Large intestine (tissue), 3 donors: Measurements from ENCODE around the gene INTS1. TPM values are rescaled to one million over a fixed set of nuclear protein-coding genes. Genes with fewer than 3 reads are reported as not detected.
"Not testable (repeated sequence)": the region's sequence is repeated elsewhere in the genome, so short reads cannot be mapped to it uniquely, and the experiment has no call there.

Experiments
- DNase-seq, 2 donors: peaks; one replicate each; pipeline versions ENCODE4 v3.0.0 to v3.0.0-alpha.2; 2013
- H3K27ac ChIP-seq: one replicate; pipeline ENCODE4 v1.5.1; 2013; ENCODE audit warnings: low read length
- H3K27me3 ChIP-seq: 2 replicates; pipeline ENCODE4 v1.6.1; 2013; ENCODE audit warnings: low read length; ENCODE audit not compliant: control insufficient read depth, insufficient read depth
- H3K36me3 ChIP-seq: 2 replicates; pipeline ENCODE4 v1.6.1; 2013; ENCODE audit warnings: low read length; ENCODE audit not compliant: control insufficient read depth, insufficient read depth
- H3K4me1 ChIP-seq: one replicate; pipeline ENCODE4 v1.6.1; 2013; ENCODE audit warnings: low read length; ENCODE audit not compliant: control insufficient read depth, insufficient read depth
- H3K4me3 ChIP-seq: one replicate; pipeline ENCODE4 v1.5.1; 2013; ENCODE audit warnings: low read length
- H3K9me3 ChIP-seq: one replicate; pipeline ENCODE4 v1.6.1; 2013; ENCODE audit warnings: mild to moderate bottlenecking, low read depth, low read length, moderate library complexity; ENCODE audit not compliant: control insufficient read depth
- WGBS: methylation state at CpG from one replicate; pipeline ENCODE4 v1.1.5; 2013; ENCODE audit warnings: low lambda C conversion rate; ENCODE audit not compliant: insufficient coverage; 5-methylcytosine and 5-hydroxymethylcytosine counted together
- polyA plus RNA-seq: library from polyadenylated mRNA; unstranded; fragments of 120-200 nt; gene quantifications from one replicate; pipeline ENCODE4 v1.2.1, GENCODE V29; 2013

The INTS1 gene
- polyA plus RNA-seq, 1 donor = 50.0 TPM

DNA sequence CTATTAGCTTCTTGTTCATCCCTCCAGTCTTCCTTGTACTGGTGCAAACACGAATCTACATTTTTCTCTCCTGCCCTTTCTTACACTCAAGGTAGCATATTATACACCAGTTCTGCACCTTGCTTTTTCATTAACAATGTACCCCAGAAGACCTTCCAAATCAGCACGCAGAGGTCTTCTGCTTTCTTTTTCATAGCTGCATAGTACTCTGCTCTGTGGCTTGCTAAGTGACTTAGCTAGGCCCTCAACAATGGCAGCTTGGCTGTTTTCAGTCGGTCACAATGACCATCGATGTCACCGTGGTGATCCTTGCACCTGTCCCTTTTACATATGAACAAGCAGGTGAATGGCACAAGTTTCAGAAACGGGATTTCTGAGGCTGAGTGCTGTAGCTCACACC is 21.2 kb upstream of the INTS1 start:
- no peak overlapping the region for H3K27ac ChIP-seq

DNA sequence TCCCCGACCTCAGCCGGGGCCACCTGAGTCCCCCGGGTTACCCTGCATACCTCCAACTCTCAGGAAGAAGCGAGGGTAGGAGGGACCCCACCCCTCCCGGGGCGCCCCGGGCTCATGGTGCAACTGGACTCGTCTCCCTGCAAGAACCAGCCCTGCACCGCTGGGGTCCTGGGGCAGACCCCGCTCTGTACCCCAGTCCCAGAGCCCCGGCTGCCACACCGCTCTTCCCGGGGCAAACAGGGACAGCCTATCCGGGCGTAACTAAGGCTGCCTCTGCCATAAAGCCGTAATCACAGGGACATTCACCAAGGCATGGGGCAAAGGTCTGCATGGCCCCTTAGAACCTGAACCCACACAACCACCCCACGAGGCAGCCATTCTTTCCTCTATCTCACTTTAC is 19.7 kb upstream of the INTS1 start:
- H3K4me3 ChIP-seq = peak overlapping the region; percentile 22
- H3K27ac ChIP-seq = peak overlapping the region; percentile 95
- no peaks in the 10 kb centered on the region for H3K27me3 ChIP-seq
- WGBS = no CpG with 5 or more reads among the region's 17 CpGs
- H3K36me3 ChIP-seq = no peaks in the 10 kb centered on the region
- H3K9me3 ChIP-seq = peaks cover 8% of the 10 kb centered on the region
- H3K4me1 ChIP-seq = peaks cover 26% of the 10 kb centered on the region
- peak; percentile 88 to 95 for DNase-seq

More for the DNA sequence above, 21.2 kb upstream of the INTS1 start:
- no CpG with 5 or more reads among the region's 6 CpGs for WGBS
- H3K36me3 ChIP-seq = no peaks in the 10 kb centered on the region
- H3K27me3 ChIP-seq = no peaks in the 10 kb centered on the region
- no peak overlapping the region for H3K4me3 ChIP-seq
- H3K9me3 ChIP-seq = no peaks in the 10 kb centered on the region
- DNase-seq = no peak
- H3K4me1 ChIP-seq = peaks cover 34% of the 10 kb centered on the region

DNA sequence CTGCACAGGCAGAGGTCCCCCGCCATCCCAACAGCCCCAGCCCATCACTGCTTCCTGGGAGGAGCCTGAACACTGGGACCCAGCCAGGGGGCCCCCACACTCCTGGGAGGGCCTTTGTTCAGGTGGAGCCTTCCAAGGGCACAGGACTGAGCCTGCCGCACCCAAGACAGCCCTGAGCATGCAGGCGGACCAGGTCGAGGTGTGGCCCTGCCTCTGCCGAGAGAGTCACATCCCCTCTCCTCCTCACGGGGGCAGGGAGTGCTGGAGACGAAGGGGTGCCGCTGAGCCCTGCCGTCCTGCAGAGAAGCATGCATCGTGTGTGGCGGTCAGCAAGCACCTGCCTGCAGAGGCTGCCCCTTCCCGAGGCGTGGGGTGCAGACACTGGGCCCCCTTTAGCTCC is 19.0 kb upstream of the INTS1 start:
- Histone ChIP-seq H3K4me3 (peak overlapping the region; percentile 22), H3K36me3 (no peaks in the 10 kb centered on the region), H3K4me1 (peaks cover 26% of the 10 kb centered on the region), H3K9me3 (peaks cover 11% of the 10 kb centered on the region), H3K27me3 (no peaks in the 10 kb centered on the region), H3K27ac (peak overlapping the region; percentile 95)
- peak; percentile 79 to 94 for DNase-seq
- no CpG with 5 or more reads among the region's 13 CpGs for WGBS

GRCh38 chr7:1521456-1521855 is 17.3 kb upstream of the INTS1 start:
- no peaks in the 10 kb centered on the region for H3K27me3 ChIP-seq
- WGBS = 100% methylated on average over 2 of the region's 11 CpGs
- H3K4me3 ChIP-seq = no peak overlapping the region
- no peak for DNase-seq
- H3K36me3 ChIP-seq = no peaks in the 10 kb centered on the region
- peaks cover 26% of the 10 kb centered on the region for H3K4me1 ChIP-seq
- no peak overlapping the region for H3K27ac ChIP-seq
- H3K9me3 ChIP-seq = peaks cover 11% of the 10 kb centered on the region

DNA sequence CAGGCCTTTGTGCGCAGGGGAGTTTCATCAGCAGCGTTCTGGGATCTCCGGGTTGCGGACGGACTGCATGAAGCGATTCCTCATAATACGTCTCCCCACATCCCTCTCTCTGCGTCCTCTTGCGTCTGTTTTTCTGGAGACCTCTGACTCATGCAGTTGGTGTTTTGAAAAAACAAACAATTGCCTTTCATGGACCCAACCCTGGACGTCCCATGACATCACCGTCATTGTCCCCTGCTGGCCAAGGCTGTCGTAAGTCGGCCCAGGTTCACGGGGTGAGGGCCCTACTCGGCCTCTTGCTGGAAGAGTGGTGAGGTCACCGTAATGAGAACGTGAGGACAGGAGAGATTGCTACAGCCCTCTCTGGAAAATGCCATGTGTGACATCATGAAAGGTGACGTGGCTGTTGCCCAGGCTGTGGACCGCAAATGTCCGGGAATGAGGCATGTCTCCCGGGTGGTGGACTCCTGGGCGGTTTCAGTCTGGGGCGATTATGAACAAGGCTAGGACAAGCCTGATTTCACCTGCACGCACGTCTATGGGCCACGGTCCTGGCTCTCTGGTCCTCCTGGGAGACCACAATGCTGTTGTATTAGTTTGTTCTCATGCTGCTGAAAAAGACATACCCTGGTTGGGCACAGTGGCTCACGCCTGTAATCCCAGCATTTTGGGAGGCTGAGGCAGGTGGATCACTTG is 16.5 kb upstream of the INTS1 start:
- H3K27me3 ChIP-seq = no peaks in the 10 kb centered on the region
- no CpG with 5 or more reads among the region's 27 CpGs for WGBS
- peaks cover 11% of the 10 kb centered on the region for H3K9me3 ChIP-seq
- H3K4me3 ChIP-seq = no peak overlapping the region
- peaks cover 28% of the 10 kb centered on the region for H3K4me1 ChIP-seq
- H3K36me3 ChIP-seq = no peaks in the 10 kb centered on the region
- no peak overlapping the region for H3K27ac ChIP-seq
- no peak for DNase-seq

DNA sequence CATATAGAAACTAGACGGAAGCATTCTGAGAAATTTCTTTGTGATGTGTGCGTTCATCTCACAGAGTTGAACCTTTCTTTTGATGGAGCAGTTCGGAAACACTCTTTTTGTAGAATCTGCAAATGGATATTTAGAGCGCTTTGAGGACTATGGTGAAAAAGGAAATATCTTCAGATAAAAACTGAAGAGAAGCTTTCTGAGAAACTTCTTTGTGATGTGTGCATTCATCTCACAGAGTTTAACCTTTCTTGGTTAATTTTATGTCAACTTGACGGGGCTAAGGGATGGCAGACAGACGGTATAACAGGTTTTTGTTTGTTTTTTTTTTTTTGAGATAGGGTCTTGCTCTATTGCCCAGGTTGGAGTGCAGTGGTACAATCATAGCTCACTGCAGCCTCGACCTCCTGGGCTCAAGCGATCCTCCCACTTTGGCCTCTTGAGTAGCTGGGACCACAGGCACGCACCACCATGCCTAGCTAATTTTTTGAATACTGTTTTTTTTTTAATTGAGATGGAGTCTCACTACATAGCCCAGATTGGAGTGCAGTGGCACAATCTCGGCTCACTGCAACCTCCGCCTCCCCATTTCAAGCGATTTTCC is 15.2 kb upstream of the INTS1 start:
- H3K4me1 ChIP-seq = peaks cover 23% of the 10 kb centered on the region
- H3K27ac ChIP-seq, H3K36me3 ChIP-seq, DNase-seq, H3K4me3 ChIP-seq, H3K27me3 ChIP-seq: not testable (repeated sequence)
- H3K9me3 ChIP-seq = peaks cover 11% of the 10 kb centered on the region
- 90% methylated on average over 2 of the region's 12 CpGs for WGBS

DNA sequence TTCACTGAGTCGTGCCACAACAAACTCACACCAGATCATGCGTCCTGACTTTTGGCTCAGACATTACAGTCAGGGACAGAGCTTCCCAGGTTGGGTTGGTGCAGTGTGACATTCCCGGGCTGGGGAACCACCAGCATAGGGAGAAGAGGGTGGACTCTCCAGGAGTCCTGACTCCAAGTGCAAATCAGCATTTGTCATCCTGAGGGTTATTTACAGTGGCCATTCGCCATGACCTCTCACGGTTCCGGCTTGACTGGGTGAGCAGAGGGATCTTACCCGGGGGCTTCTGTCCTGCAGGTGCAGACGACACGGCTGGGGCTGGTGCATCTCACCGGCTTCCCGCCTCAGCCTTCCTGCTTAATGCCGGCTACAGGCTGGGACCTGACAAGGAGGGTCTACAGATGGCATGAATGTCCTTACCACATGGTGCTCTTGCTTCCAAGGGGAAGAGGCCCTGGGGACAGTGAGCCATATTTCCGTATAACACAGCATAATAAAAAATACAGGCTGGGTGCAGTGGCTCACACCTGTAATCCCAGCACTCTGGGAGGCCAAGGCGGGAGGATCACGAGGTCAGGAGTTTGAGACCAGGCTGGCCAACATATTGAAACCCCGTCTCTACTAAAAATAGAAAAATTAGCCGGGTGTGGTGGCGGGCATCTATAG is 12.5 kb upstream of the INTS1 start:
- H3K4me3 ChIP-seq = no peak overlapping the region
- peaks cover 4% of the 10 kb centered on the region for H3K4me1 ChIP-seq
- H3K27me3 ChIP-seq = no peaks in the 10 kb centered on the region
- WGBS = no CpG with 5 or more reads among the region's 18 CpGs
- no peaks in the 10 kb centered on the region for H3K36me3 ChIP-seq
- H3K9me3 ChIP-seq = peaks cover 14% of the 10 kb centered on the region
- DNase-seq = no peak
- H3K27ac ChIP-seq = no peak overlapping the region

GRCh38 chr7:1515509-1515967 is 11.3 kb upstream of the INTS1 start:
- not testable (repeated sequence) for H3K27ac ChIP-seq, H3K4me3 ChIP-seq, H3K4me1 ChIP-seq, DNase-seq, H3K27me3 ChIP-seq, H3K36me3 ChIP-seq
- peaks cover 14% of the 10 kb centered on the region for H3K9me3 ChIP-seq
- WGBS = no CpG with 5 or more reads among the region's 17 CpGs

DNA sequence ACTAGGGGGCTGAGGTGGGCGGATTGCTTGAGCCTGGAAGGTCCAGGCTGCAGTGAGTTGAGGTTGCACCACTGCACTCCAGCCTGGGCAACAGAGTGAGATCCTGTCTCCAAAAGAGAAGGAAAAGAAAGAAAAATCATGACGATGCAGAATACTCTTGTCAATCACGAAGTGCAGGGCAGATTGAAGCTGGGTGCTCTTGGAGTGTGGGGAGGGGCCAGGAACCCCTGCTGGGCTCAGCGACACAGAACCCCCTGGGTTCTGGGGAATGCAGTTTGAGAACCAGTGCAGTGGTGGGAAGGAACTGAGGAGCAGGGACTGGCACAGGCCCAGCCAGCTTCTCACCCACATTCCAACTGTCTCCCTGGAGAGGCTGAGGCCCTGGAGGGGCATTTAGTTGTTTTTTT is 10.8 kb upstream of the INTS1 start:
- no peaks in the 10 kb centered on the region for H3K27me3 ChIP-seq
- H3K9me3 ChIP-seq = peaks cover 14% of the 10 kb centered on the region
- no peak overlapping the region for H3K27ac ChIP-seq
- no CpG with 5 or more reads among the region's 4 CpGs for WGBS
- DNase-seq = no peak
- H3K4me1 ChIP-seq = peaks cover 4% of the 10 kb centered on the region
- no peaks in the 10 kb centered on the region for H3K36me3 ChIP-seq
- H3K4me3 ChIP-seq = no peak overlapping the region

DNA sequence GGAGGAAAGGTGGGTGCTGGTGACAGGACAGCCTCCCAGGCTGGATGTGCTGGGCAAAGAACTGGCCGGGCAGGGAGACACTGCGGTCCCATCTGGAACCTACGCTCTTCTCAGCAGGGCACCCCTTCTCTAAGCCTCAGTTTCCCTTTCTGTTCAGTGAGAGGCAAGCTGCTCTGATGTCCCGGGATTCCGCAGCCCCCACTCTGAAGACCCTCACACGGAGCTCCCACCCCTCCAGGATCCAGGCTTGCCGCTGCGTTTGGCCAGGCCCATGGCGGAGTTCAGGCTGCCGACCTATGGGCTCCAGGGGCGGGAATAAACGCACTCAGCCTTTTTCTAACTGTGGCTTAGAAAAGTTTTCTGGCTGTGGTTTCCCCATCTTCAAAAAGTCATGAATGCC is 10.2 kb upstream of the INTS1 start:
- H3K4me3 ChIP-seq = no peak overlapping the region
- H3K27me3 ChIP-seq = no peaks in the 10 kb centered on the region
- no peaks in the 10 kb centered on the region for H3K36me3 ChIP-seq
- peaks cover 8% of the 10 kb centered on the region for H3K9me3 ChIP-seq
- no peak overlapping the region for H3K27ac ChIP-seq
- no peak for DNase-seq
- peaks cover 4% of the 10 kb centered on the region for H3K4me1 ChIP-seq
- WGBS = no CpG with 5 or more reads among the region's 12 CpGs
